A549 (cell line): ENCODE results near the gene SMIM35.

Experiments used
- CEBPB ChIP-seq, 2 experiments: fragments of >200 bp in 1 of 2; sonication (Bioruptor Twin) in 1 of 2; formaldehyde crosslinking in 1 of 2; IDR thresholded peaks; 2 replicates each; pipeline ENCODE4 v1.6.1; 2012 to 2016
- HOXA7 ChIP-seq: fragments of 250-450 bp; sonication (Bioruptor Pico); IDR thresholded peaks from 2 replicates; pipeline ENCODE4 v1.5.0; 2020; ENCODE audit warnings: mild to moderate bottlenecking, moderate library complexity
- JUN ChIP-seq, 2 experiments: fragments of >200 bp; sonication (Bioruptor Twin); formaldehyde crosslinking; IDR thresholded peaks; 2 replicates in 1 of 2; 3 replicates in 1 of 2; pipeline ENCODE4 v1.6.1; 2016 to 2017
- KDM1A ChIP-seq: fragments of 200-600 bp; sonication (generic); IDR thresholded peaks from 2 replicates; pipeline ENCODE4 v1.6.1; 2016; ENCODE audit warnings: low read depth, mild to moderate bottlenecking
- POLR2A ChIP-seq: IDR thresholded peaks from 2 replicates; pipeline ENCODE4 v1.6.1; 2012; ENCODE audit warnings: mild to moderate bottlenecking, low read length
- SREBF2 ChIP-seq: fragments of 450-650 bp; IDR thresholded peaks from 2 replicates; pipeline ENCODE4 v1.6.1; 2014; ENCODE audit warnings: mild to moderate bottlenecking, moderate library complexity
- TF ChIP-seq, protein P1 (sequence below): fragments of >200 bp; sonication (Bioruptor Twin); formaldehyde crosslinking; IDR thresholded peaks from 3 replicates; pipeline ENCODE4 v1.5.1; 2016
- TF ChIP-seq, protein P2 (sequence below): fragments of 450-650 bp; IDR thresholded peaks from 2 replicates; pipeline ENCODE4 v1.6.1; 2014; ENCODE audit warnings: antibody characterized with exemption

DNA sequence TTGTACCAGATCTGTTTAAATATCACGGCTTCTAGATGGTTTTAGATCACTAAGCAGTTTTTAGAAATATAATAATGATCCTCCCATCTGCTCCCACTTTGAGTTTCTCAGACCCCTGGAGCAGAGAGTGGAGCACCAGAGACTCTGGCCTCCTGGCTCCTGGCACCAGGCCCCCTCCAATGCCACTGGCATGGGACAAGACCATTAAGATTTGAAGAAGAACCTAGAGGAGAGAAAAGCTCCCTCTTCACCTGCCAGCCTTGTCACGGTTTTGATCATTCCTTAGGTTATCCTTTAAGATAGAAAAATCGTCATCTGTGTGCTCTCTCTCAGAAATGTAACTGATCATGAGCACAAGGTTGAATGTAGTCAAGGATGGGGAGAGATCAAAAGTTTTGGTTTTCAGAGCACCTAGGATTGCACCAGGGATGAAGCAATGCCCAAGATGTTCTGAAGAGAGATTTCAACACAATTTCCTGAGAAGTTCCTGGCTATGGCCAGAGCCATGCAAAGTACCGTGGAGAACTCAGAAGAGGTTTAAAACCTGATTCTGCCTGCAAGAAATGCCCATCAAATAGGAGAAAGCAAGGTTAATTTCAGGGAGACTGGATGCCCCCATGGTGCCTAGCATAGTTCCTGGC lies 78.4 kb downstream of the SMIM35 start:
- TF ChIP-seq POLR2A (no peak), HOXA7 (CRISPR knock-in tag) (no peak), JUN (IDR thresholded peaks at IDR 0.05) (no peak), SREBF2 (no peak), KDM1A (no peak), CEBPB (IDR thresholded peaks at IDR 0.05) (no peak)
- TF ChIP-seq, protein P1, sequence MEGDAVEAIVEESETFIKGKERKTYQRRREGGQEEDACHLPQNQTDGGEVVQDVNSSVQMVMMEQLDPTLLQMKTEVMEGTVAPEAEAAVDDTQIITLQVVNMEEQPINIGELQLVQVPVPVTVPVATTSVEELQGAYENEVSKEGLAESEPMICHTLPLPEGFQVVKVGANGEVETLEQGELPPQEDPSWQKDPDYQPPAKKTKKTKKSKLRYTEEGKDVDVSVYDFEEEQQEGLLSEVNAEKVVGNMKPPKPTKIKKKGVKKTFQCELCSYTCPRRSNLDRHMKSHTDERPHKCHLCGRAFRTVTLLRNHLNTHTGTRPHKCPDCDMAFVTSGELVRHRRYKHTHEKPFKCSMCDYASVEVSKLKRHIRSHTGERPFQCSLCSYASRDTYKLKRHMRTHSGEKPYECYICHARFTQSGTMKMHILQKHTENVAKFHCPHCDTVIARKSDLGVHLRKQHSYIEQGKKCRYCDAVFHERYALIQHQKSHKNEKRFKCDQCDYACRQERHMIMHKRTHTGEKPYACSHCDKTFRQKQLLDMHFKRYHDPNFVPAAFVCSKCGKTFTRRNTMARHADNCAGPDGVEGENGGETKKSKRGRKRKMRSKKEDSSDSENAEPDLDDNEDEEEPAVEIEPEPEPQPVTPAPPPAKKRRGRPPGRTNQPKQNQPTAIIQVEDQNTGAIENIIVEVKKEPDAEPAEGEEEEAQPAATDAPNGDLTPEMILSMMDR = no peak
- TF ChIP-seq, protein P2, sequence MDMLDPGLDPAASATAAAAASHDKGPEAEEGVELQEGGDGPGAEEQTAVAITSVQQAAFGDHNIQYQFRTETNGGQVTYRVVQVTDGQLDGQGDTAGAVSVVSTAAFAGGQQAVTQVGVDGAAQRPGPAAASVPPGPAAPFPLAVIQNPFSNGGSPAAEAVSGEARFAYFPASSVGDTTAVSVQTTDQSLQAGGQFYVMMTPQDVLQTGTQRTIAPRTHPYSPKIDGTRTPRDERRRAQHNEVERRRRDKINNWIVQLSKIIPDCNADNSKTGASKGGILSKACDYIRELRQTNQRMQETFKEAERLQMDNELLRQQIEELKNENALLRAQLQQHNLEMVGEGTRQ = no peak
